Activated CD4-positive, alpha-beta T cell treated with anti-CD3 and anti-CD28 coated beads, Interleukin-2, Interleukin-6, amounts not matched to agents 100 ng/mL and 50 ng/mL, durations not matched to agents 16 hours and 8 hours (primary cell): Measurements from ENCODE around the gene GMCL2.

Experiments
- DNase-seq: peaks from one replicate; pipeline ENCODE4 v3.0.0-alpha.2; 2020

GMCL2 gene

DNA sequence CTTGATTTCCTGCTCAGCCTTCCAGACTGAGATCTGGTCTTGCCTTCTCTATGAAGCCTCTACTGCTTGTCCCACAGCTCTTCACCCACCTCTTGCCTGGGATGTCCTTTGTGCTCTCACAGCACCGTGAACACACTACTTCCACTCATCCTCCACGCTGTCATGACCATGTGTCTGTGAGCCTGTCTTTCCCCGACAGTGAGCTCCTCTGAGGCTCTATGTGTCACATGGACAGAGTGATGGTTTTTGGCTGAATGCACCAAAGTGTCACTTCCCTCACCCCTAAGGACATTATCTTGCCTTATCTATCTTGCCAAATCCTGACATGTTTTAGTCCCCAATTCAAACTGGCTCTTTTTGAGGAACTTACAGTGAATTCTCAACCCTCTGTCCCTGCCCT lies 34.1 kb upstream of the GMCL2 start:
- DNase-seq: no peak

DNA sequence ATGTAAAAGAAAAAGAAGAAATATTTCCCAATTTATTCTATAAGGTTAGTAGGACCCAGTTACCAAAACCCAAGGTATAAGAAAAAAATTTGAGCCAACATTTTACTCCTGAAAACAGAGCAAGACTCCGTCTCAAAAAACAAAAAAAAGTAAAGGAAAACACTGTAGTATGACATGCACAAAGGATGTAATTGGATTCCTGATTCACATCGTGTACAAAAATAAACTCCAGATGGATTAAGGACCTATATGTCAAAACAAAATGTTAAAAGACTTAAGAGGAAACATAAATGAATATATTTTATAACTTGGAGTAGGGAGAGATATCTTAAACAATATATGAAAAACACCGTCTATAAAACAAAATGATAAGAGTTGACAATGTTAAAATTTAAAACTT lies 31.7 kb upstream of the GMCL2 start:
- no peak for DNase-seq

DNA sequence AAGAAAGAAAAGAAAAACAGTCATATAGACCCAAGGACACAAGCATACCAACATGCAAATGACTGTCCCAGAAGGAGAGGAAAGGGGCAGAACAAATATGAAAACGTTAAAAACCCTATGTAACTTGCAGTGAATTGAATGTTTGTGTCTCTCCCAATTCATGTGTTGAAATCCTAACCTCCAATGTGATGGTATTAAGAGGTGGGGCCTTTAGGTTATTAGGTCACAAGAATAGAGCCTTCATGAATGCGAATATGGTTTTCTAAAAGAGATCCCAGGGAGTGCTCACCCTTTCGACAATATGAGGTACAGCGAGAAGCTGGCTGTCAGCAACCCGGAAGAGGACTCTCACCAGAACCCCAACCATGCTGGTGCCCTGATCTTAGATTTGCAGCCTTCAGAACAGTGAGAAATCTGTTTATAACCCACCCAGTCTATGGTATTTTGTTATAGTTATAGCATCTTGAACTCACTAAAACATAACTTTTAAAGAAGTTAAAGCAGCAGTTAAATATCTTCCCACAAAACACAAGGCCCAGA lies 31.1 kb upstream of the GMCL2 start:
- DNase-seq: no peak

DNA sequence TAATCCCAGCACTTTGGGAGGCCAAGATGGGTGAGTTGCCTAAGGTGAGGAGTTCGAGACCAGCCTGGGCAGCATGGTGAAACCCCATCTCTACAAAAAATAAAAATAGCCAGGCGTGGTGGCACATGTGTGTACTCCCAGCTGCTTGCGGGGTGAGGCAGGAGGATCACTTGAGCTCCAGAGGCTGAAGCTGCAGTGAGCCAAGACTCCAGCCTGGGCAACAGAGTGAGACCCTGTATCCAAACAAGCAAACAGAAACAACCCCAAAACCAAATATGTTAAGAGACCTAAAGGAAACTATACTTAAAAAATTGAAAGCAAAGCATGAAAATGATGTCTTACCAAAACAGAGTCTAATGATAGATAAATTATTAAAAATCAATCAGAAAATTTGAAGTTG lies 29.6 kb upstream of the GMCL2 start:
- DNase-seq: no peak

DNA sequence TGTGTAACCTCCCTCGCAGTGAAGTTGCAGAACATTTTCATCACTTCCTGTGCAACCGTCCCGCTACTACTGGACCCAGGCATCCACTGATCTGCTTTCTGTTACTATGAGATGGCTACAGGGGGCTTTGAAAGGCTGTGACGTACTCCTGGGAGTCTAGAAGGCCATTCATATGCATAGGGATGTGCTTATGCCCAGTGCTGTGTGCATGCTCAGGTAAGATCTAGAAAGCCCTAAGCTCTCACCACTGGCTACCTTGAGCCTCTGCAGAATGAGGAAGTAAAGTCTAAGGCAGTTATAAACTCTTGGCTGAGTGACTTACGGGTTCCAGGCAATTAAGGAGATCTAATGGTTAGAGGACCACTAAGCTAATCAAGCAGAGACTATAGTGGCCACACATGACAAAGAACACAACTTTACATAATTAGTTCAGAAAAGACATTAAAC lies 28.9 kb upstream of the GMCL2 start:
- no peak for DNase-seq

DNA sequence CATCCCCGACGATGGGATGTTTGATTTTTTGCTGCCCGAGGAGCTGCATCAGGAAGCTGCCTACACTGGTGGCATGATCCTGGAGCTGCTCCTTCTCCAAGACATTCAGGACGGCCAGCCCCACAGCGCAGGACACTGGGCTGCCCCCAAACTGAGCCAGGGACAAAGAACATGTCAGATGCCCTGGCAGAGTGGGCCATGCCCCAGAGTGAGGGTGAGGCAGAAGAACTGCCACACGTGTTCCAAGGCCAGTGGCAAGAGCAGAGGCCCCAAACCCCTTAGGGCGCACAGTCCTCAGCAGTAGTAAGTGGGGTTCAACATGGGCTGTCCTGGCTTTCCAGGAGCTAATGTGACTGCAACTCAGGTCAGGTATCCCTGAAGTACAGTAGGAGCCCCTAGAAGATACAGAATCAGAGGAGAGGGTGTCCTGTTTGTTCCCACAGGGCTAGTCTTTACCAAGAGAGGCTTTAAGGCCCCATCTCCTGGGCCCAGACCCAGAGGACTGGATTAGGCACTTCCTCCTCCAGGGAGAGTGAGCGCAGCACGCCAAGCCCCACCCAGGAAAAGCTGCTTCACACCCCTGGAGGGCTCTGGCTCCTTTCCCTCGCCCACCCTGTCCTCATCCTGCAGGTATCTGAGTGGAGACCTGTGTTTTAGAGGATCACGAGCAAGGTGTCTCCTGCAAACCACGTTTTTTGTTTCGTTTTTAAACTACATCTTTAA lies 28.3 kb upstream of the GMCL2 start:
- no peak for DNase-seq

DNA sequence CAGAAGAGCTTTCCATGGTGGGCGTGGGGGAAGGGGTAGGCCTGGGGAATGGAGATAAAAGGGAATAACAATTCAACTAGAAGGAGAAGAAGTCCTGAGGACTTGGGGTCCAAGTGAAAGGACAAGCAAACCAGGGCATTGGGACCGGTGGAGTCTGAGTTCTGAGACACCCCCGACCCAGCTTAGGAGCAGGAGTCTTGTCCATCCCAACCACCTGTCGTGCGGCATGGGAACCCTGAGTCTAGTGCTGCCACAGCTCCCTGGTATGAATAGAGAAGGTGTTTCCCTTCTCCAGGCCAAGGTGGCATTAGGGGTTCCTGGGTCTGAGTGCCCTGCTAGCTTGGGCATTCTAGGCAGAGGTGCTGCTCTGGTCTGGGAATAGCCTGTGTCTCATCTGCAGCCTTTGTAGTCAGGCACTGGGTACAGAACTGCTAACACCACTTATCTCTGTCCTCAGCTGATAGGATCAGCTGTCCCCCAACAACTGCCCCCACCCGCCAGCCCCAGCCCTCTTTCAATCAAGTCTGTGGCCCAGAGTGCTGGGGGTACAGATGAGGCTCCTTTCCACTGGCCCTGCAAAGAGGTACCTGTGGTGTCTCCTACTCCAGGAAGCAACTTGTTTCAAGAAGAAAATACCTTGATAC lies 27.1 kb upstream of the GMCL2 start:
- no peak for DNase-seq

DNA sequence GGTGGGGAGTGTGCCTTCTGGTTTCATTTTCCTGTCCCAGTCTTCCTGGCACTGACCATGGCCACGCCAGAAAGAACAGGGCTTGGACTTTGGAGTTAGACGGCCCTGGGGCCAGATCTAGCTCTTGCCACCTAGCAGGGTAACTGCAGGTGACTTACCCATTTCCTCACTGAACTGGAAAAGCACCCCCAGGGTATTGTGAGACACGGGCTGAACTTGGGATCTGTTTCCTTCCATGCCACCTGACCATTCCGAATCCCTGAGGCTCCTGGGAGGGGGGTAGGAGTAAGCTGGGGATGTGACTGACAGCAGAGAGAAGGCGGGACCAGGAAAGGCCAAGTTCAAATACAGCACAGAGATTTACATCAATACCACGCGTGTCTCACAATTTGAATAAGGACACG lies 26.6 kb upstream of the GMCL2 start:
- no peak for DNase-seq

DNA sequence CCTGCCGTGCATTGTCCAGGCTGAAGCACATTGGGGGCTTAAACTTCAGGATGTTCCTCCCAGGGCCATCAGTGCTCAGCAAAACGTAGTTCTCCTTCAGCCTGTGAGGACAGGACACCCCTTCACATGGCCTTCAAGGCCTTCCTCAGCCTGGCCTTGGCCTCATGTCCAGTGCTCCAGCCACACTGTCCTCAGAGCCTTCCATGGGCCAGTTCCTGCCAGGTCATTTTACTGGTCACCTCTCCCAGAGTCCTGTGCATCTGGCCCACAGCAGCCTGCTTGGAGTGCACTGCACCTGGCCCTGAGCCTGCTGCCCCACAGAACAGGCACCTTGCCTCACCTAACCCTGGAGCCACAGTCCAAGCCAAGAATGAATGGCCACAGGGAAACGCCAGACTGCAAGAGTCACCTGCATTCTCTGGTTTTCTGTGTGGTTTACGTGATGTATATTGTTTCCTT lies 25.9 kb upstream of the GMCL2 start:
- no peak for DNase-seq

DNA sequence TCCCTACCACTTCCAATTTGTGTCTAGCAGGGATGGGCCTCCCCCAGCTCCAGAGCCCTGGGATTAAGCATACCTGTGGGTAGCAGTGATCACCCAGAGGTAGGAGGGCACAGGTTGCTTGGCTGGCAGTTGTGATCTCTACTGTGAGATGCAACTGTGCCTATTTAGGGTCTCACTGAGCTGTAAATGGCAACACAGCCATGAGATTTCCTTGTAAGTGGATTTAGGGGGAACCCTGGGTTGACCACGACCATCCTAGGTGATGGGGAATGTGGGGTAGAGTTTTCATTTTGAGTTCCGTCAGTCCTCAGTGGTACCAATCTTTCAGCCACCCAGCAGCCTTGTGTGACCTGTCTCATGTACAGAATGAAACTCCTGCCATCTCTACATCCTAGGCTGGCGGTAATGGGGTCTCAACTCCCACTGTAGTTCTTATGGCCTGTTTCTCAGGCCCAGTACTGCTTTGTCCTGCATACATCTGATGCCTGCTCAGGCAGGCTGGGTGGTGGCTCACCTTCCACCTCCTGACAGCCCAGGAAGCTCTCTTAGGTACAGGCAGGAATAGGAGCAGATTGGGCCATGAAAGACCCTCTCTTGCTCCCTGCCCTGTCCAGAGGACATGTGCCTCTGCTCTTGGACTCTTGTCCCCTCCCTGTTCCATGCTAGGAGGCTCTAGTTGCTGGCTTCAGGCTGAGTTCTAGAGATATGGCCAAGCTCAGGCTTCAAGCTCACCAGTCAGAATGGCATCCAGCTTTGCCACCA lies 25.3 kb upstream of the GMCL2 start:
- no peak for DNase-seq

DNA sequence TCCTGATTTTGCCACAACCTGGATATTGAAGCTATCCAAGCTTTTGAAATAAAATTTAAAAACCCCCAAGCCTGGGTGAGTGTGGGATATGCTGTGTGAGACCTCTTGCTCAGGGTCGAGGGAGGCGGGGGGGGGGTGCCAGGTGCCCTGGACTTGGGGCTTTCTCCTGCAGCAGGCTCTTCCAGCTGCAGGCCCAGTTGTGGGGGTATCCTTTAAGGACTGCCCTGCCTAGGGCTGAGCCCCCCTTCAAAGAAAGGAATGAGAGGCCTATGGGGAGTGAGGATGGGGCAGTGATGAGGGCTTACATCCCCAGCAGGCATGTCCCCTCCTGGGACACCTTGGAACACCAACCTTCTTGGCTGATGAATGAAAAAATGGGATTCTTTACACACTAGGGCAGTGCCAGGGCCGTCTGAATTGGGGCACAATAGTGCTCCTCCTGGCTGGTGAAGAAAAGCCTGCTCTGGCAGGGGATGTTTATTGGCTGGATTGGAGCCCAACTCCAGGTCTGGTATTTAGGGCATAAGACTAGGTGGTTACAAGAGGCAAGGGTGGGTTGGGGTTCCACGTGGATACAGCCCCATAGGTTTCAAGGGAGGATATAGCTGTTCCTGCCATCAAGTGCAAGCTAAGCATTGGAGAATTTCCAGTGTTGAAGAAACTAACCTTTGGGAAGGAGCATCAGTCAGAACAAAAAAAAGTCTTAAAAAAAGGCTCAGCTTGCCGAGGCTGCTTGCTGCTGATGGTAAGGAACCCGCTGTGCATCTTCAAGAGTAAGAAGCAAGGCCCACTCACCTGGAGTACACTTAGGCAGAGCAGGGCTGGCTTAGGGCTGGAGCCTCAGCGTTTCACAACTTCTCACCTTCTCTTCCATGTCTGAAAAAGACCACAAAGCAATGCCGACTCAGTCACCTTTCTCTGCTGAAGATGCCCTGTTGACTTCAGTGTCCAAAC lies 24.2 kb upstream of the GMCL2 start:
- no peak for DNase-seq

DNA sequence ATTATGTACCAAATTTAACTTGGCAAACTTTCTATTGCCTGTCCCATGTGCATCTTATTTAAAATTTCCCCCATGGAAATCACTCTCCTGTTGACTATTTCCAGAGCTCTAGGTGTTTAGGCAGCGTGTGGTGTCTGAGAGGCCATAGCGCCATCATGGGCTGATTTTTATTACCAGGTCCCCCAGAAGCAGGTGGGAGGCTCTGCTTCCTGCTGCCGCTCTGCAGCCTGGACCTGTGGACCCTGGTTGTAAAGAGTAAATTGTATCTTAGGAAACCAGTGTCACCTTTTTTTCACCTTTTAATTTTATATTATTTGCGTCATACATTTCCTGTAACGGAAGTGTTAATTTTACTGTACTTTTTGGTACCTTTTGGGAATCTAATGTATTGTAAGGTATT lies 23.5 kb upstream of the GMCL2 start:
- DNase-seq: no peak

DNA sequence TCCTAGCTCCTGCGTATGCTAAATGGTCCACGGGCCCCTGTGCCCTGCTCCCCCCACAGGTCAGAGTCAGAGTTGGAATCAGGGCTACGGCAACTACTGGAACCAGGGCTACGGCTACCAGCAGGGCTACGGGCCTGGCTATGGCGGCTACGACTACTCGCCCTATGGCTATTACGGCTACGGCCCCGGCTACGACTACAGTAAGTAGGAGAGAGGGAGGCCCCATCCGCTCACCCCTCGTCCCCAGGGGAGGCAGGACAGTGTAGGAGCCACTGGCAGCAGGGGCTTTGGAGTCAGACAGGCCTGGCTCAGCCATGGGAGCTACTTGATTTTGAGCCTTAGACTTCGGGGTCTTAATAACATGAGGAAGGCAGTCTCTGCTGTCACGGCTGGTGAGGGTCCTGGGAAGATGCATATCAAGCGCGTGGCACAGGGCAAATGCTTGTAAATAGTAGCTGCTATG lies 22.9 kb upstream of the GMCL2 start:
- no peak for DNase-seq

DNA sequence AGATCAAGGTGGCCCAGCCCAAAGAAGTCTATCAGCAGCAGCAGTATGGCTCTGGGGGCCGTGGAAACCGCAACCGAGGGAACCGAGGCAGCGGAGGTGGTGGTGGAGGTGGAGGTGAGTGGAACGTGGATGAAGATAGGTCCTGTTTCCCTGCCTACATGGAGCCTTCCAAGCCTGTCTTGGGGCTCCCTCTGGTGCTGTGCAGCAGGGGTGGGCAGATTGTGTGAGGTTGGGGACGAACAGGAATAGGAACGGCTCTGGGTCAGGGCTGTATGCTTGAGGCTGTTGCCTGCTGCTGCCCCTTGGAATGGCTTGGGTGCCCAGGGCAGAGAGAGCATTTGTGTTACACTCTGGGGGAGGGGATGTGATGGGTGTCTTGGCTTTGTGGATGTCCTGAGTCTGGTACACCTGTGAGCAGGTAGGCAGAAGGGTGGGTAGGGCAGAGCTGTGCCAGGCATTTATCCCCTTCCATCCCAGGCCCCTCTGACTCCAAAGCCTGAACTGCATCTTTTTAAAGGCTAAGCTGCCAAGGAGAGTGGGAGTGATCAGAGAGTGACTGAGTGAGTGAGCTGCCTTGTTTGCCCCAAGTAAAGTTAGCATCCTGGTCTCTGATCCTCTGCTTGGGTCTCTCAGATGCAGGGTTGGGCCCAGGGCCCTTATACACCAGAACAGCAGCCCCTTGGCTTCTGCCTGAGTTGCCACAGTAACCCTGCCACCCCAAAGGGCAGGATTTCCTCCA lies 22.3 kb upstream of the GMCL2 start:
- no peak for DNase-seq

DNA sequence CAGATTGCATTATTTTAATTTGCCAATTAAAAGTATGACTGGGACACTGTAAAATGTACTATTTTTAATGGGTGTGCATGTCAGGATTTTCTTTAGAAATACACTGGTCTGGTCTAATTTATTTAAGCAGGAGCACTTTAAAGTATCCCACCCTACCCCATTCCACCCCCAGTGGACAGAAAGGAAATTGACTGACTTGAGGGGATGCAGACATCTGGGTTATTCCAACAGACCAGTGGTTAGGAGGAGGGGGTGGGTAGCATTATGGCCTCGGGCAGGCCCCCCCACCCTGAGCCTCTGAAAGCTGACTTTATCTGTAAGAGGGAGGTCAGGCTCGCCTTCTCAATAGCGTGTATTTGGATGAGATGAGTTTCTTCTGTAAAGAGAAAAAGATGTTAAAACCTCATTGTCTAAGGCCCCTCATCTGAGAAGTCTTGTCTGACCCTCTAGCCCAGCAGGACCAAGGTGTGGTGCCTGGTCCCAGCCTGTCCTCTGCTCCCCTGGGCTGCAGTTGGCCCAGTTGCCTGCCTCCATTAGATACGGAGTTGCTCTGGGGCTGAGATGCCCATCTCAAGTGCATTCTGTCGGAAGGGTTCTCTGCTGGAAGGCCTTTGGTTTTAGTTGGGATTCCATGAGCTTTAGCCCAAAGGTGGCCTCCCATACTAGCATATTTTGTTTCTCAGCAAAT lies 21.5 kb upstream of the GMCL2 start:
- no peak for DNase-seq

DNA sequence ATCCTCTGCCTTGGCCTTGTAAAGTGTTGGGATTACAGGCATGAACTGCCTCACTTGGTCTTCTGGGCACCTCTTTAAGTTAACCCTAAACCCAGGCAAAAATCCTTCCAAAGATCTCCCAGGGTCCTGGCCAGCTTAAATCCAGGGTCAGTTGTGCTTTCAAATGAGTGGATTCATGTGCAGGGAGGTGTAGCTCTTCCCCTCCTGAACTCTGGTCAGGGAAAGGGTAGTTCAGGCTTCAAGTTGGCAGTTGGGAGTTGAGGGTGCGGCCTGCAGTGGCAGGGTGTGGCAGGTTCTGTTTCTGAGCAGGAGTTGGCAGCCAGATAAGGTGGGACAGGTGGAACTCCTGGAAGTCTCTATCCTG lies 20.7 kb upstream of the GMCL2 start:
- DNase-seq: no peak

DNA sequence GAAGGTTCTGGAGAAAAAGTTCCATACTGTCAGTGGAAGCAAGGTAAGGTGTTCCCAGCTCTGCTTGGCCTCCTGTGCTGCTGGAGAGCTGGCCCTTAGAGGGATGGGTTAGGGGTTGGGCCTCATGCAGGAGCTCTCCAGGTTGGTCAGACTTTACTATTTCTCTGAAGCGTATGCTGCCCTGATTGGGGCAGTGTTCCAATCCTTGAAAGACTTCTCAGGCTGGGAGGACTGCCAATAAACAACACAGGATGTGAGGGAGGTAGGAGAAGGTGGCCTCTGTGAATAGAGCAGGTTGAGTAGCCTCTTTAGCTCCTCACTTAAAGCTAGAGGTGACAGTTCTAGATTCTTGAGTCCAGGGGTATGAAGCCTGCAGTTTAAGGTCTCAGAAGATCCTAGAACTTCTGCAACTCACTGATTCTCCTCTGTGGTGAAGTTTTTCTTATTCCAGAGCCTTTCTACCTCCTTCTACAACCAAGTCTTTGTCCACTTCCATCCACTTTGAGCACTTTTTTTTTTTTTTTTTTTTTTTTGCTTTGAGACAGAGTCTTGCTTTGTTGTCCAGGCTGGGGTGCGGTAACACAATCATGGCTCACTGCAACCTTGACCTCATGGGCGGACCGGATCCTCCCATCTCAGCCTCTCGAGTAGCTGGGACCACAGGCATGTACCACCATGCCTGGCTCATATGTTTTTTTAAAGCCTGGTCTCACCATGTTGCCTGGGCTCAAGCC lies 20.2 kb upstream of the GMCL2 start:
- no peak for DNase-seq

DNA sequence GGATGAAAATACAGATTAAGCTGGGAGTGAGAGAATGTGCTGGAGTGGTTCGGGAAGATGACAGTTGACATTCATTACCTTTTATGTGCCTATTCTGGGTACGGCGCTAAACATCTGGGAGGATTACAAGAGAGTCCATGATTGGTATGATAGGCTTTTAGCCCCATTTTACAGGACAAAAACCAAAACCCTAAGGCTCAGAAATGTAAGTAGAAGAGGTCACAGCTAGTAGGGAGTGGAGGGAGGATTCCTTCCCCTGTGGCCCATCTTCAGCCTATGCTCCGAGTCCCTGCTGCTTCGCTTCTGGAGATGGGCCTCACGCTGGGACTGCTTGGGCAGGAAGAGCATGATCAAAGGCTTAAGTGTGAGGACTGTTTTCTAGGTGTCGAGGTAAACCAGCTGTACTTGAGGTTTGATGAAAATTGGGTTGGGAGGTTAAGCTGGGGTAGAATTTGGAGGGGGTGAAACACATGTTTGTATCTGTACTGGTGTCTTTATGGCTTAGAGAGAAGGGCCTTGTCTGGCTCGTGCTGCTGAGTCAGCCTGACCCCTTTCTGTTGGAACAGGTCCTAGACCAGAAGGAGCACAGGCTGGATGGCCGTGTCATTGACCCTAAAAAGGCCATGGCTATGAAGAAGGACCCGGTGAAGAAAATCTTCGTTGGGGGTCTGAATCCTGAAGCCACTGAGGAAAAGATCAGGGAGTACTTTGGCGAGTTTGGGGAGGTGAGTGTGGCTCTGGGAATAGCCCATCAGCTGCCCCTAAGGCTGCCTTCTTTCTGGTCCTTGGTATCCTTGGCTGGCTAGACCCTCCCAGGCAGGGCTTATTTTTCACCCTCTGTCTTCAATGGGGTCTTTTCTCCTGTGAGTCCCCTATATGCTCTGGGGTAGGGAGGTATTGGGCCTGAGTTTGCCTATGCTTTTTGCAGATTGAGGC lies 19.3 kb upstream of the GMCL2 start:
- DNase-seq: no peak

DNA sequence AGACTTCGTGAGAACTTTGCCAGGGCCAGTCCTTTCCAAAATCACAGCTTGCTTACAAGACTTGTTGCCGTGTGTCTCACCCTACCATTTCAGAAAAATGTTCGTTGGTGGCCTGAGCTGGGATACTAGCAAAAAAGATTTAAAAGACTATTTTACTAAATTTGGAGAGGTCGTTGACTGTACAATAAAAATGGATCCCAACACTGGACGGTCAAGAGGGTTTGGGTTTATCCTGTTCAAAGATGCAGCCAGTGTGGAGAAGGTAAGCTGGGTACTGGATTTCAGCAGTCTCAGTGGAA lies 18.5 kb upstream of the GMCL2 start:
- DNase-seq: no peak
